ENCODE data around the gene LCT.
"Not testable (repeated sequence)": the region's sequence is repeated elsewhere in the genome, so short reads cannot be mapped to it uniquely, and the experiment has no call there.

The LCT gene

GRCh38 chr2:135817466-135817865, 19.5 kb downstream of the LCT start:
- no peak overlapping the region for H3K9ac ChIP-seq (ENCODE audit: low read length)
- H3K4me2 ChIP-seq (ENCODE audit: low read depth, low read length, poor library complexity, severe bottlenecking): no peak overlapping the region
- no peak overlapping the region for H3K4me3 ChIP-seq (ENCODE audit: insufficient read depth, low read length, poor library complexity, severe bottlenecking)
- TF ChIP-seq, protein P1, sequence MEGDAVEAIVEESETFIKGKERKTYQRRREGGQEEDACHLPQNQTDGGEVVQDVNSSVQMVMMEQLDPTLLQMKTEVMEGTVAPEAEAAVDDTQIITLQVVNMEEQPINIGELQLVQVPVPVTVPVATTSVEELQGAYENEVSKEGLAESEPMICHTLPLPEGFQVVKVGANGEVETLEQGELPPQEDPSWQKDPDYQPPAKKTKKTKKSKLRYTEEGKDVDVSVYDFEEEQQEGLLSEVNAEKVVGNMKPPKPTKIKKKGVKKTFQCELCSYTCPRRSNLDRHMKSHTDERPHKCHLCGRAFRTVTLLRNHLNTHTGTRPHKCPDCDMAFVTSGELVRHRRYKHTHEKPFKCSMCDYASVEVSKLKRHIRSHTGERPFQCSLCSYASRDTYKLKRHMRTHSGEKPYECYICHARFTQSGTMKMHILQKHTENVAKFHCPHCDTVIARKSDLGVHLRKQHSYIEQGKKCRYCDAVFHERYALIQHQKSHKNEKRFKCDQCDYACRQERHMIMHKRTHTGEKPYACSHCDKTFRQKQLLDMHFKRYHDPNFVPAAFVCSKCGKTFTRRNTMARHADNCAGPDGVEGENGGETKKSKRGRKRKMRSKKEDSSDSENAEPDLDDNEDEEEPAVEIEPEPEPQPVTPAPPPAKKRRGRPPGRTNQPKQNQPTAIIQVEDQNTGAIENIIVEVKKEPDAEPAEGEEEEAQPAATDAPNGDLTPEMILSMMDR (IDR thresholded peaks at IDR 0.05; ENCODE audit: insufficient read depth, low read length, poor library complexity, severe bottlenecking): no peak
- no peak for TF ChIP-seq EZH2phosphoT487 (conservative IDR thresholded peaks at IDR 0.05; ENCODE audit: low read length)
- no peaks in the 10 kb centered on the region for H3K9me3 ChIP-seq (ENCODE audit: insufficient read depth, low read length)
- H3F3A ChIP-seq (ENCODE audit: insufficient read depth): no peaks in the 10 kb centered on the region
- H2AFZ ChIP-seq (ENCODE audit: low read depth, low read length, severe bottlenecking): no peak overlapping the region
- H4K20me1 ChIP-seq (ENCODE audit: low read depth, low read length): no peaks in the 10 kb centered on the region
- H3K36me3 ChIP-seq (ENCODE audit: low read length): no peaks in the 10 kb centered on the region
- H3K9me2 ChIP-seq (replicated peaks; ENCODE audit: insufficient read depth, low read length): no peaks in the 10 kb centered on the region
- no peaks in the 10 kb centered on the region for H3K27me3 ChIP-seq (ENCODE audit: low read length)
- H3K27ac ChIP-seq (ENCODE audit: low read depth, low read length): no peak overlapping the region
- no peaks in the 10 kb centered on the region for H3K79me2 ChIP-seq (ENCODE audit: insufficient read depth, low read length)

- no peaks in the 10 kb centered on the region for H4K20me1 ChIP-seq (ENCODE audit: low read depth, low read length)
- H3K79me2 ChIP-seq (ENCODE audit: insufficient read depth, low read length): no peaks in the 10 kb centered on the region
- no peaks in the 10 kb centered on the region for H3K27me3 ChIP-seq (ENCODE audit: low read length)
- no peaks in the 10 kb centered on the region for H3F3A ChIP-seq (ENCODE audit: insufficient read depth)
- H2AFZ ChIP-seq (ENCODE audit: low read depth, low read length, severe bottlenecking): no peak overlapping the region
- no peaks in the 10 kb centered on the region for H3K9me2 ChIP-seq (replicated peaks; ENCODE audit: insufficient read depth, low read length)
- H3K9me3 ChIP-seq (ENCODE audit: insufficient read depth, low read length): no peaks in the 10 kb centered on the region
- TF ChIP-seq EZH2phosphoT487 (conservative IDR thresholded peaks at IDR 0.05; ENCODE audit: low read length): no peak
- TF ChIP-seq, protein P1 (IDR thresholded peaks at IDR 0.05; ENCODE audit: insufficient read depth, low read length, poor library complexity, severe bottlenecking): no peak
- H3K4me3 ChIP-seq (ENCODE audit: insufficient read depth, low read length, poor library complexity, severe bottlenecking): no peak overlapping the region
- H3K27ac ChIP-seq (ENCODE audit: low read depth, low read length): no peak overlapping the region
- H3K36me3 ChIP-seq (ENCODE audit: low read length): no peaks in the 10 kb centered on the region
- no peak overlapping the region for H3K4me2 ChIP-seq (ENCODE audit: low read depth, low read length, poor library complexity, severe bottlenecking)
- no peak overlapping the region for H3K9ac ChIP-seq (ENCODE audit: low read length)
Measured at GRCh38 chr2:135815269-135815668, 21.7 kb downstream of the LCT start.

DNA sequence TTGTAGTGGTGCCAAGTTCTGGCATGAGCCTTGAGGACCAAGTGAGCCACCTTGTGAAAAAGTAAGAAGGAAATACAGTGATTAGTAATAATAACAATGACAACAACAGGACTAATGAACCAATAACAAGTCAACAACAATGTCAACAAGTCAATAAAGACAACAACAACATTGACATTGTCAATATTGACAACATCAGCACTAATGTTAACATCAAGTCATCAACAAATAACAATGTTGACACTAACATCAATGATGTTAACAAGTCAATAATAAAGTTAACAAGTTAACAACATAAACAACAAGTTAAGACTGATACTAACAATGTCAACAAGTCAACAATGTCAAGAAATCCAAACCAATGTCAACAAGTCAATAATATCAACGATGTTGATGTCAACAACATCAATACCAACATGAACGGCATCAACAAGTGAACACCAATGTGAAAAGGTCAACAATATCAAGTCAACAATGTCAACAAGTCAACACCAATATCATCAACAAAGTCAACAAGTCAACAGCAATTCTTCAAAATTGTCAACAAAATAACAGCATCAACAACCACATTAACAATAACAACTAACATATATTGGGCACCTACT, 24.0 kb downstream of the LCT start:
- Histone ChIP-seq H3K4me3 (ENCODE audit: insufficient read depth, low read length, poor library complexity, severe bottlenecking) (no peak overlapping the region), H3K4me2 (ENCODE audit: low read depth, low read length, poor library complexity, severe bottlenecking) (no peak overlapping the region), H3K9me3 (ENCODE audit: insufficient read depth, low read length) (no peaks in the 10 kb centered on the region), H3K27me3 (ENCODE audit: low read length) (no peaks in the 10 kb centered on the region), H3K9me2 (replicated peaks; ENCODE audit: insufficient read depth, low read length) (no peaks in the 10 kb centered on the region), H3K9ac (ENCODE audit: low read length) (no peak overlapping the region), H3K36me3 (ENCODE audit: low read length) (no peaks in the 10 kb centered on the region), H2AFZ (ENCODE audit: low read depth, low read length, severe bottlenecking) (no peak overlapping the region), H3K27ac (ENCODE audit: low read depth, low read length) (no peak overlapping the region), H3F3A (ENCODE audit: insufficient read depth) (no peaks in the 10 kb centered on the region), H4K20me1 (ENCODE audit: low read depth, low read length) (no peaks in the 10 kb centered on the region), H3K79me2 (ENCODE audit: insufficient read depth, low read length) (no peaks in the 10 kb centered on the region)
- TF ChIP-seq EZH2phosphoT487 (conservative IDR thresholded peaks at IDR 0.05; ENCODE audit: low read length): no peak
- TF ChIP-seq, protein P1 (IDR thresholded peaks at IDR 0.05; ENCODE audit: insufficient read depth, low read length, poor library complexity, severe bottlenecking): no peak

GRCh38 chr2:135807874-135808273, 29.1 kb downstream of the LCT start:
- H3K9me2 ChIP-seq (replicated peaks; ENCODE audit: insufficient read depth, low read length); H4K20me1 ChIP-seq (ENCODE audit: low read depth, low read length); H3K27me3 ChIP-seq (ENCODE audit: low read length); H3F3A ChIP-seq (ENCODE audit: insufficient read depth); H3K36me3 ChIP-seq (ENCODE audit: low read length); H2AFZ ChIP-seq (ENCODE audit: low read depth, low read length, severe bottlenecking); H3K27ac ChIP-seq (ENCODE audit: low read depth, low read length); H3K79me2 ChIP-seq (ENCODE audit: insufficient read depth, low read length); H3K4me3 ChIP-seq (ENCODE audit: insufficient read depth, low read length, poor library complexity, severe bottlenecking); H3K4me2 ChIP-seq (ENCODE audit: low read depth, low read length, poor library complexity, severe bottlenecking); H3K9me3 ChIP-seq (ENCODE audit: insufficient read depth, low read length); H3K9ac ChIP-seq (ENCODE audit: low read length): not testable (repeated sequence)

All from SU-DHL-6 (cell line).